Astrocyte (in vitro differentiated cells and primary cell): Measurements from ENCODE around the gene PRAMEF5.
"Not testable (repeated sequence)": the region's sequence is repeated elsewhere in the genome, so short reads cannot be mapped to it uniquely, and the experiment has no call there.

ENCODE experiments used
- CTCF ChIP-seq: IDR thresholded peaks from 2 replicates; pipeline ENCODE4 v1.5.1; 2011; ENCODE audit warnings: low read depth, mild to moderate bottlenecking, inconsistent platforms, low read length, moderate library complexity; ENCODE audit not compliant: insufficient read depth
- EZH2 ChIP-seq: IDR thresholded peaks from 2 replicates; pipeline ENCODE4 v1.6.1; 2012; ENCODE audit warnings: mild to moderate bottlenecking, low read length, inconsistent platforms; ENCODE audit not compliant: insufficient read depth

GRCh38 chr1:13265124-13265523, 11.1 kb downstream of the PRAMEF5 start:
- not testable (repeated sequence) for TF ChIP-seq CTCF, EZH2
